Camera-type eye (tissue), 1 donor: Measurements from ENCODE around the gene MUTYH. TPM values are rescaled to one million over a fixed set of nuclear protein-coding genes. Genes with fewer than 3 reads are reported as not detected.

Source experiments
- total RNA-seq: library from RNA; depleted of rRNA; stranded (reverse); fragments of >200 nt; gene quantifications from one replicate; pipeline ENCODE4 v1.2.3, GENCODE V29; 2014

Gene MUTYH
- total RNA-seq = 27.1 TPM

GRCh38 chr1:45339789-45340558, at the start of gene MUTYH, which contains the start of gene TOE1:
Gene MUTYH, minus strand, starts transcription at chr1:45340440. Its CDS starts 5,935 bp downstream, at chr1:45334505.
Gene TOE1, plus strand, starts transcription at chr1:45340170. Its CDS starts 83 bp downstream, at chr1:45340253.

GRCh38 chr1:45326627-45327623, 13.3 kb downstream of the MUTYH start, which contains the start of gene HPDL:
Gene HPDL, plus strand, starts transcription at chr1:45326895. Its CDS starts 254 bp downstream, at chr1:45327149.

Other genes starting within 250 kb of the MUTYH start
- 23.0 TPM for gene ZSWIM5, start 133.8 kb downstream of the MUTYH start, total RNA-seq
- gene HPDL, start 13.5 kb downstream of the MUTYH start, total RNA-seq = 1.4 TPM
- 13.9 TPM for gene TOE1, start 270 bp downstream of the MUTYH start, total RNA-seq
- gene TESK2, start 150.7 kb upstream of the MUTYH start, total RNA-seq = 4.8 TPM
- 0.66 TPM for gene CCDC163, start 159.6 kb upstream of the MUTYH start, total RNA-seq
- 2.0 TPM for gene MMACHC, start 159.9 kb upstream of the MUTYH start, total RNA-seq
- gene PRDX1, start 181.4 kb upstream of the MUTYH start, total RNA-seq = 174 TPM
- 57.1 TPM for gene AKR1A1, start 210.4 kb upstream of the MUTYH start, total RNA-seq
- 130 TPM for gene NASP, start 243.6 kb upstream of the MUTYH start, total RNA-seq